Ascending aorta (tissue), 2 donors: Measurements from ENCODE around the gene COLGALT1. TPM values are rescaled to one million over a fixed set of nuclear protein-coding genes. Genes with fewer than 3 reads are reported as not detected.

Source experiments
- DNase-seq, 2 donors: peaks; one replicate each; pipeline ENCODE4 v3.0.0-alpha.2; 2019; ENCODE audit warnings: low spot score in 2 of 2
- H3K27ac ChIP-seq, 2 donors: fragments of 200-600 bp; sonication (generic); one replicate each; pipeline ENCODE4 v1.5.1; 2016 to 2017; ENCODE audit warnings: mild to moderate bottlenecking in 1 of 2
- H3K27me3 ChIP-seq: fragments of 200-600 bp; sonication (generic); one replicate; pipeline ENCODE4 v1.5.1; 2017
- H3K36me3 ChIP-seq, 2 donors: fragments of 200-600 bp; sonication (generic); one replicate each; pipeline ENCODE4 v1.5.1; 2016
- H3K4me1 ChIP-seq, 2 donors: fragments of 200-600 bp; sonication (generic); one replicate each; pipeline ENCODE4 v1.5.1; 2016 to 2017; ENCODE audit warnings: mild to moderate bottlenecking in 1 of 2
- H3K4me3 ChIP-seq, 2 donors: fragments of 200-600 bp; sonication (generic); one replicate each; pipeline ENCODE4 v1.5.1; 2016 to 2017; ENCODE audit warnings: mild to moderate bottlenecking in 1 of 2
- H3K9me3 ChIP-seq, 2 donors: fragments of 200-600 bp; sonication (generic); one replicate each; pipeline ENCODE4 v1.5.1; 2016
- CTCF ChIP-seq, 3 experiments: fragments of 200-600 bp in 2 of 3; fragments of 450-650 bp in 1 of 3; sonication (generic) in 2 of 3; IDR thresholded peaks; one replicate each; pipeline ENCODE4 v1.5.1; 2016 to 2019; ENCODE audit warnings: antibody characterized with exemption in 3 of 3, mild to moderate bottlenecking in 1 of 3, moderate library complexity in 1 of 3
- intact Hi-C: fragments of 100-400 bp; cut with DNase I; formaldehyde crosslinking; loops from one replicate; pipeline ENCODE4 v1.15.1; 2023
- total RNA-seq: library from RNA; depleted of rRNA; stranded (reverse); fragments of >200 nt; gene quantifications from one replicate; pipeline ENCODE4 v1.1.0, GENCODE V29; 2016

The COLGALT1 gene
- total RNA-seq, 1 donor from 2014 or later, result 95.4 TPM

- H3K36me3 ChIP-seq, result no peaks in the 10 kb centered on the region
- intact Hi-C loops, result no loop called here
- H3K27me3 ChIP-seq, result no peaks in the 10 kb centered on the region
- no peak for DNase-seq
- no peak overlapping the region for H3K27ac ChIP-seq
- H3K4me1 ChIP-seq, result peaks cover 8 to 11% of the 10 kb centered on the region in 2 donors
- TF ChIP-seq CTCF (IDR thresholded peaks at IDR 0.05), result no peak
- no peaks in the 10 kb centered on the region for H3K9me3 ChIP-seq
- no peak overlapping the region for H3K4me3 ChIP-seq
Observed at GRCh38 chr19:17534767-17535166, 20.7 kb upstream of the COLGALT1 start.

GRCh38 chr19:17536955-17537354 is 18.5 kb upstream of the COLGALT1 start:
- H3K4me3 ChIP-seq, result no peak overlapping the region
- no peak for DNase-seq
- H3K27ac ChIP-seq, result no peak overlapping the region
- no peaks in the 10 kb centered on the region for H3K36me3 ChIP-seq
- H3K4me1 ChIP-seq, result peaks cover 8 to 12% of the 10 kb centered on the region in 2 donors
- intact Hi-C loops, result no loop called here
- TF ChIP-seq CTCF (IDR thresholded peaks at IDR 0.05), result no peak
- no peaks in the 10 kb centered on the region for H3K9me3 ChIP-seq
- H3K27me3 ChIP-seq, result no peaks in the 10 kb centered on the region

GRCh38 chr19:17538684-17539237 is 16.7 kb upstream of the COLGALT1 start:
- Histone ChIP-seq H3K4me3 (peak overlapping the region; percentile 50 to 64), H3K27me3 (no peaks in the 10 kb centered on the region), H3K9me3 (no peaks in the 10 kb centered on the region), H3K4me1 (peaks cover 8 to 12% of the 10 kb centered on the region in 2 donors), H3K27ac (no peak overlapping the region), H3K36me3 (no peaks in the 10 kb centered on the region)
- TF ChIP-seq CTCF (IDR thresholded peaks at IDR 0.05), result no peak
- intact Hi-C loops, result no loop called here
- DNase-seq, result no peak

- intact Hi-C loops, result no loop called here
- no peaks in the 10 kb centered on the region for H3K36me3 ChIP-seq
- H3K4me1 ChIP-seq, result peaks cover 8 to 12% of the 10 kb centered on the region in 2 donors
- peak; percentile 74 to 93 for DNase-seq
- peak in 2 of 3 experiments; percentile 15 to 44 for TF ChIP-seq CTCF (IDR thresholded peaks at IDR 0.05)
- no peak overlapping the region for H3K27ac ChIP-seq
- H3K4me3 ChIP-seq, result peak overlapping the region; percentile 50 to 64
- H3K27me3 ChIP-seq, result no peaks in the 10 kb centered on the region
- no peaks in the 10 kb centered on the region for H3K9me3 ChIP-seq
Observed at GRCh38 chr19:17539238-17540117, 16.0 kb upstream of the COLGALT1 start.

- Histone ChIP-seq H3K36me3 (no peaks in the 10 kb centered on the region), H3K4me1 (peaks cover 8 to 12% of the 10 kb centered on the region in 2 donors), H3K27me3 (no peaks in the 10 kb centered on the region), H3K4me3 (no peak overlapping the region), H3K27ac (no peak overlapping the region), H3K9me3 (no peaks in the 10 kb centered on the region)
- DNase-seq, result no peak
- no peak for TF ChIP-seq CTCF (IDR thresholded peaks at IDR 0.05)
- intact Hi-C loops, result no loop called here
Observed at GRCh38 chr19:17540174-17540573, 15.3 kb upstream of the COLGALT1 start.
